GM19455 (cell line): ENCODE measurements around the gene SEMA5A.

Experiments
- ATAC-seq: cut with Tn5 transposase; IDR thresholded peaks from one replicate; pipeline ENCODE4 v1.9.1; 2021; ENCODE audit not compliant: unreplicated experiment

The SEMA5A gene

GRCh38 chr5:9523090-9523823 is 22.6 kb downstream of the SEMA5A start:
- no peak for ATAC-seq

GRCh38 chr5:9519537-9519936 is 26.3 kb downstream of the SEMA5A start:
- no peak for ATAC-seq

GRCh38 chr5:9516591-9516990 is 29.3 kb downstream of the SEMA5A start:
- no peak for ATAC-seq

- ATAC-seq, result no peak
Measured at GRCh38 chr5:9515436-9515835, 30.4 kb downstream of the SEMA5A start.

- no peak for ATAC-seq
Measured at GRCh38 chr5:9514968-9515367, 30.9 kb downstream of the SEMA5A start.

GRCh38 chr5:9513827-9514226 is 32.0 kb downstream of the SEMA5A start:
- no peak for ATAC-seq

- ATAC-seq, result no peak
Measured at GRCh38 chr5:9512457-9512856, 33.4 kb downstream of the SEMA5A start.

GRCh38 chr5:9507974-9508373 is 37.9 kb downstream of the SEMA5A start:
- no peak for ATAC-seq

- no peak for ATAC-seq
Measured at GRCh38 chr5:9505225-9505624, 40.6 kb downstream of the SEMA5A start.

- ATAC-seq, result no peak
Measured at GRCh38 chr5:9502864-9503263, 43.0 kb downstream of the SEMA5A start.

GRCh38 chr5:9502050-9502834 is 43.6 kb downstream of the SEMA5A start:
- ATAC-seq, result no peak

GRCh38 chr5:9500625-9501024 is 45.2 kb downstream of the SEMA5A start:
- ATAC-seq, result no peak

GRCh38 chr5:9500193-9500592 is 45.7 kb downstream of the SEMA5A start:
- no peak for ATAC-seq

- peak; percentile 75 for ATAC-seq
Measured at GRCh38 chr5:9499498-9499876, 46.4 kb downstream of the SEMA5A start.

- ATAC-seq, result no peak
Measured at GRCh38 chr5:9498541-9499497, 47.1 kb downstream of the SEMA5A start.

GRCh38 chr5:9497347-9497746 is 48.5 kb downstream of the SEMA5A start:
- no peak for ATAC-seq

- no peak for ATAC-seq
Measured at GRCh38 chr5:9496801-9497200, 49.1 kb downstream of the SEMA5A start.

- ATAC-seq, result no peak
Measured at GRCh38 chr5:9495121-9495520, 50.8 kb downstream of the SEMA5A start.

GRCh38 chr5:9494301-9494700 is 51.6 kb downstream of the SEMA5A start:
- no peak for ATAC-seq

- no peak for ATAC-seq
Measured at GRCh38 chr5:9490494-9491097, 55.3 kb downstream of the SEMA5A start.

GRCh38 chr5:9483779-9484178 is 62.1 kb downstream of the SEMA5A start:
- no peak for ATAC-seq
